Endothelial cell of umbilical vein (primary cell): ENCODE results near the gene TJP3. TPM values are rescaled to one million over a fixed set of nuclear protein-coding genes. Genes with fewer than 3 reads are reported as not detected.

ENCODE experiments used
- BruUV-seq: library from RNA; stranded (reverse); fragments of 400-500 nt; replicated peaks from 2 replicates; lab custom pipeline; 2021; lab: Mats Ljungman, UMichigan
- CTCF ChIA-PET: fragments of 300-600, 350-600 bp; sonication (Branson Sonifier 250); formaldehyde crosslinking; loops from one replicate; lab custom pipeline; 2021; ENCODE audit warnings: antibody characterized with exemption, inconsistent platforms; lab: Charles Lee
- POLR2A ChIA-PET: fragments of 300-600, 350-600 bp; sonication (Branson Sonifier 250); formaldehyde crosslinking; loops from one replicate; lab custom pipeline; 2021; ENCODE audit warnings: antibody characterized with exemption, inconsistent platforms; lab: Charles Lee
- DNase-seq: peaks from one replicate; pipeline ENCODE4 v3.0.0-alpha.2; 2011; ENCODE audit warnings: low read depth, low spot score
- FAIRE-seq: peaks from 2 replicates; lab custom pipeline; 2011; peaks lifted over from hg19 to GRCh38; lab: Jason Lieb, UNC
- H2AFZ ChIP-seq: 2 replicates; pipeline ENCODE4 v1.6.0; 2012; ENCODE audit warnings: low read depth, low read length, control low read depth, inconsistent platforms
- H3K27ac ChIP-seq: 2 replicates; pipeline ENCODE4 v1.5.1; 2011; ENCODE audit warnings: low read depth, mild to moderate bottlenecking, control low read depth, low read length, moderate library complexity; ENCODE audit not compliant: insufficient read depth
- H3K27me3 ChIP-seq, 2 experiments: 2 replicates each; pipeline versions ENCODE4 v1.6.0 to v1.6.1; 2011; ENCODE audit warnings: low read length in 2 of 2, mixed read lengths in 1 of 2; ENCODE audit not compliant: control insufficient read depth in 2 of 2, insufficient read depth in 2 of 2
- H3K36me3 ChIP-seq, 2 experiments: 2 replicates in 1 of 2; 3 replicates in 1 of 2; pipeline ENCODE4 v1.5.1; 2011; ENCODE audit warnings: low read length in 2 of 2, mild to moderate bottlenecking in 1 of 2, moderate library complexity in 1 of 2; ENCODE audit not compliant: control insufficient read depth in 2 of 2, insufficient read depth in 2 of 2; ENCODE audit errors: extremely low read depth in 1 of 2
- H3K4me1 ChIP-seq: 3 replicates; pipeline ENCODE4 v1.5.1; 2011; ENCODE audit warnings: mild to moderate bottlenecking, low read length; ENCODE audit not compliant: control insufficient read depth, insufficient read depth; ENCODE audit errors: extremely low read depth
- H3K4me2 ChIP-seq: 2 replicates; pipeline ENCODE4 v1.6.1; 2011; ENCODE audit warnings: low read length, control low read depth, mixed read lengths; ENCODE audit not compliant: insufficient read depth
- H3K4me3 ChIP-seq, 3 experiments: fragments of 200-600 bp in 1 of 3; sonication (generic), shearing (Covaris generic) in 1 of 3; replicated peaks in 1 of 3; 2 replicates each; pipeline ENCODE4 v1.5.1; 2011 to 2016; ENCODE audit warnings: control low read depth in 3 of 3, low read length in 3 of 3, mild to moderate bottlenecking in 2 of 3, inconsistent platforms in 1 of 3, low read depth in 1 of 3, moderate library complexity in 1 of 3; ENCODE audit not compliant: insufficient read depth in 1 of 3
- H3K79me2 ChIP-seq: 2 replicates; pipeline ENCODE4 v1.6.0; 2012; ENCODE audit warnings: low read length, inconsistent platforms; ENCODE audit not compliant: control insufficient read depth, insufficient read depth
- H3K9ac ChIP-seq: replicated peaks from 2 replicates; pipeline ENCODE3; 2011; ENCODE audit warnings: low read length, control low read depth; ENCODE audit not compliant: insufficient read depth; ENCODE audit errors: extremely low read depth
- H3K9me1 ChIP-seq: replicated peaks from 3 replicates; pipeline ENCODE4 v1.6.0; 2011; ENCODE audit warnings: mild to moderate bottlenecking, low read length; ENCODE audit not compliant: control insufficient read depth, insufficient read depth; ENCODE audit errors: extremely low read depth
- H3K9me3 ChIP-seq: replicated peaks from 2 replicates; pipeline ENCODE4 v1.5.1; 2012; ENCODE audit warnings: low read length, inconsistent platforms; ENCODE audit not compliant: control insufficient read depth, insufficient read depth
- H4K20me1 ChIP-seq: replicated peaks from 2 replicates; pipeline ENCODE3; 2011; ENCODE audit warnings: mild to moderate bottlenecking, low read length; ENCODE audit not compliant: control insufficient read depth, insufficient read depth; ENCODE audit errors: extremely low read depth
- CTCF ChIP-seq, 2 donors: IDR thresholded peaks; 1 replicate in 1 of 2; 2 replicates in 1 of 2; pipeline ENCODE4 v1.5.1; 2011; ENCODE audit warnings: low read length in 2 of 2, mild to moderate bottlenecking in 2 of 2, moderate library complexity in 2 of 2, control low read depth in 1 of 2, inconsistent platforms in 1 of 2, low read depth in 1 of 2; ENCODE audit not compliant: insufficient read depth in 1 of 2; ENCODE audit errors: extremely low read depth in 1 of 2
- EZH2 ChIP-seq: IDR thresholded peaks from 2 replicates; pipeline ENCODE4 v1.6.1; 2012; ENCODE audit warnings: borderline replicate concordance, low read depth, mild to moderate bottlenecking, moderate library complexity, low read length, inconsistent platforms; ENCODE audit not compliant: severe bottlenecking
- FOS ChIP-seq: IDR thresholded peaks from 2 replicates; pipeline ENCODE4 v1.6.1; 2011; ENCODE audit warnings: mild to moderate bottlenecking, low read length, moderate library complexity, borderline replicate concordance; ENCODE audit not compliant: insufficient read depth
- GATA2 ChIP-seq: IDR thresholded peaks from 2 replicates; pipeline ENCODE4 v1.7.0; 2011; ENCODE audit warnings: low read depth, mild to moderate bottlenecking, moderate library complexity, mixed read lengths, low read length; ENCODE audit not compliant: insufficient read length, insufficient read depth
- JUN ChIP-seq: IDR thresholded peaks from 2 replicates; pipeline ENCODE4 v1.6.1; 2011; ENCODE audit warnings: borderline replicate concordance, low read depth; ENCODE audit not compliant: insufficient read length, insufficient read depth
- MAX ChIP-seq: IDR thresholded peaks from 2 replicates; pipeline ENCODE4 v1.6.1; 2011; ENCODE audit not compliant: insufficient read depth, insufficient read length
- MYC ChIP-seq: IDR thresholded peaks from one replicate; pipeline ENCODE4 v1.6.1; 2011; ENCODE audit warnings: mild to moderate bottlenecking, low read depth, low read length
- POLR2A ChIP-seq: IDR thresholded peaks from 2 replicates; pipeline ENCODE4 v1.6.1; 2012; ENCODE audit warnings: low read depth, mild to moderate bottlenecking, control low read depth, low read length
- POLR2AphosphoS5 ChIP-seq: IDR thresholded peaks from 2 replicates; pipeline ENCODE4 v1.6.1; 2012; ENCODE audit warnings: low read depth, mild to moderate bottlenecking, control low read depth, low read length, moderate library complexity; ENCODE audit not compliant: insufficient read depth
- dilution Hi-C: fragments of 300-500 bp; cut with MboI; formaldehyde crosslinking; loops from one replicate; pipeline ENCODE4 v1.15.0; 2019; ENCODE audit warnings: low sequenced_read_pairs; ENCODE audit not compliant: extremely low pct_ligation_motif_present
- intact Hi-C: fragments of 100-400 bp; cut with micrococcal nuclease; formaldehyde crosslinking; loops from one replicate; pipeline ENCODE4 v1.10.0; 2022
- polyA plus RNA-seq, 4 experiments: library from polyadenylated mRNA; depleted of rRNA in 3 of 4; stranded (reverse) in 3 of 4; unstranded in 1 of 4; fragments of >200 nt; gene quantifications; 2 replicates each; pipeline versions ENCODE4 v1.2.1 to v1.2.3, GENCODE V29; 2011 to 2012; ENCODE audit warnings: missing spikeins in 1 of 4
- total RNA-seq: library from RNA; stranded (reverse); gene quantifications from 2 replicates; pipeline ENCODE4 v1.2.3, GENCODE V29; 2021

Gene TJP3
- total and polyA plus RNA-seq, 2 donors (not counting 3 experiments of a cell fraction or from before 2014, with no cell fraction given): 0.10 TPM; not detected in 1

DNA sequence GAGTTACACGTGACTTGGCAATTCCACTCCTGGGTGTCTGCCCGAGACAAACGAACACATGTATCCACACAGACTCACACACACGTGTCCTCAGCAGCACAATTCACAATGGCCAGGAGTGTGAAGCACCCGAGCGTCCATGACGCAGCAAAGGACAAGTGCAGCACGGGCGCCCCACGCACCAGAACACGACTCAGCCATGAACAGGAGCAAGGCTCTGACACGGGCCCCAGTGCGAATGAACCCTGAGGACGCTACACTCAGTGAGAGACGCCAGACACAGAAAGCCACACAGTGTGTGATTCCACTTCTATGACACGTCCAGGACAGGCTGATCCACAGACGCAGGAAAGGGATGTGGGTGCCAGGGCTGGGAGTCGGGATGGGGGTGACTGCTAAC lies 44.3 kb upstream of the TJP3 start:
- Histone ChIP-seq H3K9me1 (no peaks in the 10 kb centered on the region), H3K27me3 (no peaks in the 10 kb centered on the region), H3K79me2 (no peaks in the 10 kb centered on the region), H3K4me2 (no peak overlapping the region), H3K9me3 (no peaks in the 10 kb centered on the region), H4K20me1 (no peaks in the 10 kb centered on the region), H3K4me3 (no peak overlapping the region), H3K4me1 (no peaks in the 10 kb centered on the region), H3K9ac (no peak overlapping the region), H2AFZ (no peak overlapping the region), H3K27ac (no peak overlapping the region), H3K36me3 (peaks cover 0 to 30% of the 10 kb centered on the region in 2 experiments)
- FAIRE-seq (no peak), DNase-seq (no peak)
- TF ChIP-seq POLR2A (no peak), GATA2 (no peak), EZH2 (no peak), MYC (no peak), MAX (no peak), CTCF (IDR thresholded peaks at IDR 0.05; ENCODE audit: extremely low read depth in 1 of 2, insufficient read depth in 1 of 2, low read depth in 1 of 2, low read length in 2 of 2) (no peak), POLR2AphosphoS5 (no peak), FOS (no peak), JUN (no peak)
- no TSS peak for BruUV-seq
- dilution Hi-C loops: no loop called here
- POLR2A ChIA-PET: no interaction called here
- intact Hi-C loops: no loop called here
- CTCF ChIA-PET: no interaction called here
